ENCODE measurements around the gene DEFB114.

Gene DEFB114

DNA sequence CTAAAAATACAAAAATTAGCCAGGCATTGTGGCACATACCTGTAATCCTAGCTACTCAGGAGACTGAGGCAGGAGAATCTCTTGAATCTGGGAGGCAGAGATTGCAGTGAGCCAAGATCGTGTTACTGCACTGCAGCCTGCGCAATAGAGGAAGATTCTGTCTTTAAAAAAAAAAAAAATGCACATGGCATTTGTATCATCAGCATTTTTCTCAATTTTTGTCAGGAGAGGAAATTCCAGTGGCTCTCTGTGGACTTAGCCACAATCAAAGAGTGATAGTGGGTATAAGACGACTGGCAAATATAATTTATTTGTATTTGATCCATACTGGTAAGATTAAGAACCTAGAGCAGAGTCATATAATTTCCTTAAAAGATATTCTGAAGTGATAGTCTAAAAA is 28.6 kb downstream of the DEFB114 start:
- DNase-seq (ENCODE audit: low read depth in 2 of 2): no peak

DNA sequence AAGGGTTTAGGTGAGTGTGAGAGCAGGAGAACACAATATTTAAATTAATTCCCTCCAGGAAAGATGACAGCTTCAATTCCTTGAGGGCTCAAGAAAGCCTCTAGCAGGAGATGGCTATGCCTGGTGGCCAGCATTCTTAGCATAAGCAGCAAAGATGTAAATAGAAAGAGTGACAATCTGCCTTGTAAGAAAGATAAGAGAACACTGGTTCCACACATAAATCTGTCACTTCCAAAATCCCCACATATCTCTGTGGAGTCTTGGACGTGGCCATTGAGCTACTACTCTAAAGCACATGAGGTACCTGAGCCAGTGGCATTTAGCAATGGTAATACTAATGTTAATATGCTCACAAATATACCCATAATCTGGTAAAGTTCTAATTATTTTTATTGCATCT is 29.2 kb downstream of the DEFB114 start:
- no peak for DNase-seq (ENCODE audit: low read depth in 2 of 2)

DNA sequence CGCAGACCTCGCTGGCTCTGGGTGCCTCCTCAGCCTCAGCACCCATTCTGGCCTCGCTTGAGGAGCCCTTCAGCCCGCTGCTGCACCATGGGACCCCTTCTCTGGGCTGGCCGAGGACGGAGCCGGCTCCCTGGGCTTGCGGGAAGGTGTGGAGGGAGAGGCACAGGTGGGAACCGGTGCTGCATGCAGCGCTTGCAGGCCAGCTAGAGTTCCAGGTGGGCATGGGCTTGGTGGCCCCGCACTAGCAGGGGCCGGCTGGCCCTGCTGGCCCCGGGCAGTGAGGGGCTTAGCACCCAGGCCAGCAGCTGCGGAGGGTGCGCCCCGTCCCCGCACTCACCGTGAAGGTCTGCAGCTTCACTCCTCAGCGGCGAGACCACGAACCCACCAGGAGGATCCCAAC is 30.4 kb downstream of the DEFB114 start:
- no peak for DNase-seq (ENCODE audit: low read depth in 2 of 2)

DNA sequence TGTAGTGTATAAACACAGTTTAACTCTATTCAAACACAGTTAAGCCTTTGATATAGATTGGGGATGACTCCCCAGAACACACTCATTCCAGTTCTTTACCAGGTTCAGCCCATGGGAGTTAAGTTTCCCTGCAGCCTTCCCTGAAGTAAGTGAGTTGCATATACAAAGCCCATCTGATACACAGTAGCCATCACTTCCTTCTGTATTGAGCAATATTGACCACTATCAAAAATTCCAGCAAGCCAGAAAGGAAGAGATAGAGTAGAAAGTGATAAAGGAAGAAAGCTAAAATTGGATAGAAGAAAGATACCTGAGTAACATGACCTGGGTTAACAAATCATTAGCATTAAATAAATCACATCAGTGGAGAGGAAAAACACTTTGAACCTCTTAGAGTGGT is 34.6 kb downstream of the DEFB114 start:
- no peak for DNase-seq (ENCODE audit: low read depth in 2 of 2)

DNA sequence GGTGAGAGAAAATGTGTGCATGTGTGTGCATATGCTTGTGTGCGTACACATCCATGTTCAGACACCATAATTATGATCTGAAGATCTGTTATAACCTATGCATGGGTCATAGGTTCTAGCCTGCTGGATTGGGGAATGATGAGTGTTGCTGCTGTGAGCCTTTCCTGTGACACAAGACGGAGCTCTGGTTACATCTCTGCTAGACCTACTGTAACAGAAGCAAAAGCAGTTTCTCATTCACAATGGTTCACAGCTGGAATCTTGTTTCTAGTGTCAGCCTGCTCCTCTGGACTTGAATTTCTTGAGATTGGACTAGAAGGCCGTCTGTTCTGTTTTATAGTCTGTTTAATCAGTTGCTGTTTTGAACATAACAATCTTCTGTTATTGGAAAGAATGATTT is 40.1 kb downstream of the DEFB114 start:
- no peak for DNase-seq (ENCODE audit: low read depth in 2 of 2)

GRCh38 chr6:49919935-49920644 is 43.9 kb downstream of the DEFB114 start:
- no peak for DNase-seq (ENCODE audit: low read depth in 2 of 2)

GRCh38 chr6:49919261-49919660 is 44.7 kb downstream of the DEFB114 start:
- no peak for DNase-seq (ENCODE audit: low read depth in 2 of 2)

DNA sequence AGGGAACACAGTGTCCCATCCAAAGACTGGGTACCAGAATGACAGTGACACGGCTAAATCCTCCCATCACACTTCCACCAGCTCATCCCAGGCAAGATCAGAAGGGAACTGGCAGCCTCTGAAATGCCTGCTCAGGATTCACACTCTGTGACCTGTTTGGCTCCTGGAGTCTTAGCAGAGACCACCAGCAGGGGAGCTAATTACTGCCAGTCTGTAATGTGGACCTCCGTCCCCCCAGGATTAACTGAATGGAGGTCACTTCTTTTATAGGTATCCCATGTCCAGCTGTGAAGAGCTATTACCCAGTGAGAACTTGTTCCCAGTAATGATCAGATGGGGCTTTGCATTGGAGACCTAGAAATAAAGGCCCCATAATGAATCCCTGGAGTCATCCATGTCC is 45.2 kb downstream of the DEFB114 start:
- no peak for DNase-seq (ENCODE audit: low read depth in 2 of 2)

- DNase-seq (ENCODE audit: low read depth in 2 of 2): no peak
Observed at GRCh38 chr6:49915035-49915434, 48.9 kb downstream of the DEFB114 start.

DNA sequence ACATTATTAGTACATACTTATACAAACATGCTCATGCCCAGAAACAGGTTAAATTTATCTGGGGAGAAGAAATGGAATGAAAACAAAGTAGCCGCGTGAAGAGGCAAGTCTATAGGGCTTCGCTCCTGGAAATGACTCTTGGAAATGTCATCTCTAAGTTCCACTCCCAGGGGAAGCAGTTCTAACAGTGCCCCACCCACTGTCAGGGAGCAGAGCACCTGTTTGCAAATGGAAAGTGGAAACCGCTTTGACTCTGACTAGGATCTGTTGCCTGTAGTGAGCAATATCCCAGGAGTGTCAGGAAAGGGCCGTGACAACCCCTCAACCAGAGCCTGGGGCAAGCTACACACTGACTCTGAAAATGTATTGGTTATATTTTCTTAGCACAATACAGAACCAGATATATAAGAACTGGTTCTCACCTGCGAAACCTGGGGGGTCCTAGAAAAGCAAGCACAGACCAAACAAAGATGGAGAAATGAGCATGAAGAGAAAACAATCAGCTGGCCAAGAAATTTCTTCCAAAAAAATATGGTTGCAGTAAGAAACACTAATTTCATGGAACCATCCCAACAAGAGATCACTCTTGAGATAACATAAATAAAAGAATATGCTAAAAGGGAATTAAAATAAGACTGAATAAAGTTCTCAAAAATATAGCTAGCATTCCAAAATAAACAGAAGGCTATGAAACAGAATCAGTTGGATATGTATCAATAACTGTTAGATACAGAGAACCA is 50.2 kb downstream of the DEFB114 start:
- DNase-seq (ENCODE audit: low read depth in 2 of 2): no peak

GRCh38 chr6:49912196-49912595 is 51.8 kb downstream of the DEFB114 start:
- no peak for DNase-seq (ENCODE audit: low read depth in 2 of 2)

DNA sequence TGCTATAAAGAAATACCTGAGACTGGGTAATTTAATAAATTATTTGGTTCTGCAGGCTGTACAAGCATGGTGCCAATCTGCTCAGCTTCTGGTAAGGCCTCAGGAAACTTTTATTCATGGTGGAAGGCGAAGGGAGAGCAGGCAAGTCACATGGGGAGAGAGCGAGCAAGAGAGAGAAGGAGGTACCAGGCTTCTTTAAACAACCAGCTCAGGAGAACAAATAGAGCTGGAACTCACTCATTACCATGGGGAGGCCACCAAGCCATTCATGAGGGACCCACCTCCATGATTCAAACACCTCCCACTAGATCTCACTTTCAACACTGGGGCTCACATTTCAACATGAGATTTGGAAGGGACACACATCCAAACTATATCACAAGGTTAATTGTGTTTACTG is 52.7 kb downstream of the DEFB114 start:
- no peak for DNase-seq (ENCODE audit: low read depth in 2 of 2)

Measured in activated CD4-positive, alpha-beta T cell treated with anti-CD3 and anti-CD28 coated beads for 24 hours (primary cell).